Activated T-helper 9 cell treated with anti-CD3 and anti-CD28 coated beads, Interleukin-2, amount 50 U/mL, for 16 hours (primary cell): ENCODE data around the gene CYP2R1.
A peak's percentile ranks its signal among the peaks of the same experiment; 100 is the strongest.

Source experiments
- DNase-seq: peaks from one replicate; pipeline ENCODE4 v3.0.0-alpha.2; 2020; ENCODE audit warnings: low read depth

CYP2R1 gene

GRCh38 chr11:14892036-14892556 is at the start of gene CYP2R1:
CYP2R1 (minus strand) TSS chr11:14892231; CDS start chr11:14892205, 26 bp downstream.
- peak; percentile 83 for DNase-seq

- DNase-seq: no peak
These were observed 46.9 kb upstream of the CYP2R1 start for GRCh38 chr11:14938936-14939335.

- DNase-seq: no peak
These were observed 42.8 kb upstream of the CYP2R1 start for GRCh38 chr11:14934641-14935351.

GRCh38 chr11:14932447-14932846 is 40.4 kb upstream of the CYP2R1 start:
- DNase-seq: no peak

GRCh38 chr11:14930369-14930768 is 38.3 kb upstream of the CYP2R1 start:
- no peak for DNase-seq

GRCh38 chr11:14927146-14927545 is 35.1 kb upstream of the CYP2R1 start:
- DNase-seq: no peak

GRCh38 chr11:14924318-14924717 is 32.3 kb upstream of the CYP2R1 start:
- DNase-seq: no peak

GRCh38 chr11:14916403-14916802 is 24.4 kb upstream of the CYP2R1 start:
- no peak for DNase-seq

GRCh38 chr11:14914536-14914935 is 22.5 kb upstream of the CYP2R1 start:
- no peak for DNase-seq

GRCh38 chr11:14908214-14908880 is 16.3 kb upstream of the CYP2R1 start:
- DNase-seq: no peak

- DNase-seq: peak; percentile 78
These were observed 15.6 kb upstream of the CYP2R1 start for GRCh38 chr11:14907411-14908213.

- no peak for DNase-seq
These were observed 15.0 kb upstream of the CYP2R1 start for GRCh38 chr11:14906993-14907392.

GRCh38 chr11:14906578-14906977 is 14.5 kb upstream of the CYP2R1 start:
- no peak for DNase-seq

- DNase-seq: peak; percentile 53
These were observed 13.3 kb upstream of the CYP2R1 start for GRCh38 chr11:14905104-14906033.

GRCh38 chr11:14904745-14905103 is 12.7 kb upstream of the CYP2R1 start:
- DNase-seq: peak; percentile 80

- no peak for DNase-seq
These were observed 10.8 kb upstream of the CYP2R1 start for GRCh38 chr11:14902650-14903350.

GRCh38 chr11:14898906-14899305 is 6.9 kb upstream of the CYP2R1 start:
- DNase-seq: no peak

GRCh38 chr11:14898355-14898754 is 6.3 kb upstream of the CYP2R1 start:
- DNase-seq: no peak

- DNase-seq: no peak
These were observed 2.9 kb upstream of the CYP2R1 start for GRCh38 chr11:14894657-14895598.

- DNase-seq: no peak
These were observed 546 bp upstream of the CYP2R1 start for GRCh38 chr11:14892577-14892976.
